Activated naive CD8-positive, alpha-beta T cell treated with anti-CD3 and anti-CD28 coated beads, Interleukin-2, amount 50 U/mL, for 16 hours (primary cell): ENCODE results near the gene SLC9A5.

Experiments
- DNase-seq: peaks from one replicate; pipeline ENCODE4 v3.0.0-alpha.2; 2020; ENCODE audit warnings: low read depth, low spot score

Gene SLC9A5

GRCh38 chr16:67281536-67282446, 33.0 kb downstream of the SLC9A5 start:
- no peak for DNase-seq

- DNase-seq: no peak
These were observed 33.6 kb downstream of the SLC9A5 start for GRCh38 chr16:67282447-67282805.

- DNase-seq: no peak
These were observed 34.5 kb downstream of the SLC9A5 start for GRCh38 chr16:67283039-67283825.

DNA sequence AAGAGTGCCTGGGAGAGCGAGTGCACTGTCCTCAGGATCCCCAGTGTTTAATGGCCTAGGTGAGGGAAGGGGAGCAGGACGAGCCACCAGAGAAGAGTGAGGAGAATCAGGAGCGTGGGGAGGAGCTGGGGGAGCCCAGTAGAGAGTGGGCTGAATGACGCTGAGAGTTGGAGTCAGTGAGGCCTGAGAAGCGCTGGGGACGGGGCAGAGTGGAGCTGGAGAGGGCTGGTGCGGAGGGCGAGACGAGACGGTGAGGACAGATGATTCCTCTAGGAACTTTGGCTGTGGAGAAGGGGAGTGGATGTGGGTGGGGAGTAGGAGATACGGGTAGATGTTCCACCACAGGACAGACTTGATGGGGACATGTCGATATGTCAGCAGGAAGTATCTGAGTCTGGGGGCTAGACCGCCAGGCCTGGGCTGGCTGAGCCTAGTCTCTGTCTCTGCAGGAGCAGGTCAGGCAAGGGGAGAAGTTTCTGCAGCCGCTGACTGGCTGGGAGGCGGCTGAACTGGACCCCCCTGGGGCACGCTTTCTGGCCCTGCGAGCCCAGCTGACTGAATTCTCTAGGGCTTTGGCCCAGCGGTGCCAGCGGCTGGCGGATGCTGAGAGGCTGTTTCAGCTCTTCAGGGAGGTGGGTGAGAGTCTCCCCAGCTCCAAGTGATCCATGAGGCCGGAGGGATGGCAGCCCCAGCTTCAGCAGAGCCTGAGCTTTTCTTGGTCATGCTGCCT, 35.2 kb downstream of the SLC9A5 start:
- DNase-seq: no peak

DNA sequence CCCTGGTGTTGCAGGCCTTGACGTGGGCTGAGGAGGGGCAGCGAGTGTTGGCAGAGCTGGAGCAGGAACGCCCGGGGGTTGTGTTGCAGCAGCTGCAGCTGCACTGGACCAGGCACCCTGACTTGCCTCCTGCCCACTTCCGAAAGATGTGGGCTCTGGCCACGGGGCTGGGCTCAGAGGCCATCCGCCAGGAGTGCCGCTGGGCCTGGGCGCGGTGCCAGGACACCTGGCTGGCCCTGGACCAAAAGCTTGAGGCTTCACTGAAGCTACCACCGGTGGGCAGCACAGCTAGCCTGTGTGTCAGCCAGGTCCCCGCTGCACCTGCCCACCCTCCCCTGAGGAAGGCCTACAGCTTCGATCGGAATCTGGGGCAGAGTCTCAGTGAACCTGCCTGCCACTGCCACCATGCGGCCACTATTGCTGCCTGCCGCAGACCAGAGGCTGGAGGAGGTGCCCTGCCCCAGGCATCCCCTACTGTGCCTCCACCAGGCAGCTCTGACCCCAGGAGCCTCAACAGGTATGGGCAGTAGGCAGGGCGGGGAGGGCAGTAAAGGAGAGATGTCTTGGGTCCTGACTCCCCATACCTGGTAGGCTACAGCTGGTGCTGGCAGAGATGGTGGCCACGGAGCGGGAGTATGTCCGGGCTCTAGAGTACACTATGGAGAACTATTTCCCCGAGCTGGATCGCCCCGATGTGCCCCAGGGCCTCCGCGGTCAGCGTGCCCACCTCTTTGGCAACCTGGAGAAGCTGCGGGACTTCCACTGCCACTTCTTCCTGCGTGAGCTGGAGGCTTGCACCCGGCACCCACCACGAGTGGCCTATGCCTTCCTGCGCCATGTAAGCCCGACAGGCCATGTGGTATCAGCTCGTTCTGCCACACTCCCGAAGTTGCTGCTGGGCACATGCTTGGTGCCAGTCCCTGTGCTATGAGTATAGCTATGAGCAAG, 36.2 kb downstream of the SLC9A5 start:
- DNase-seq: no peak

- no peak for DNase-seq
These were observed 37.9 kb downstream of the SLC9A5 start for GRCh38 chr16:67286441-67287235.

DNA sequence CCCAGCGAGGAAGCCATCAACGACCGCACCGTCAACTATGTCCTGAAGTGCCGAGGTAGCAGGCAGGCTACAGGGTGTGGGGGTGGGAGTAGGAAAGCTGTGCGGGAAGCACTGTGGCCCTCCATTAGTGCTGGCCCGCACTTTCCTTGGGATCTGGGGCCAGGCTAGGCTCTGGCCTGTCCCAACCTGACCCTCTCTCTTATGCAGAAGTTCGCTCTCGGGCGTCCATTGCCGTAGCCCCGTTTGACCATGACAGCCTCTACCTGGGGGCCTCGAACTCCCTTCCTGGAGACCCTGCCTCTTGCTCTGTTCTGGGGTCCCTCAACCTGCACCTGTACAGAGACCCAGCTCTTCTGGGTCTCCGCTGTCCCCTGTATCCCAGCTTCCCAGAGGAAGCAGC, 39.2 kb downstream of the SLC9A5 start:
- DNase-seq: no peak

GRCh38 chr16:67291461-67291860, 42.7 kb downstream of the SLC9A5 start:
- no peak for DNase-seq

GRCh38 chr16:67294171-67294757, 45.5 kb downstream of the SLC9A5 start:
- DNase-seq: no peak

DNA sequence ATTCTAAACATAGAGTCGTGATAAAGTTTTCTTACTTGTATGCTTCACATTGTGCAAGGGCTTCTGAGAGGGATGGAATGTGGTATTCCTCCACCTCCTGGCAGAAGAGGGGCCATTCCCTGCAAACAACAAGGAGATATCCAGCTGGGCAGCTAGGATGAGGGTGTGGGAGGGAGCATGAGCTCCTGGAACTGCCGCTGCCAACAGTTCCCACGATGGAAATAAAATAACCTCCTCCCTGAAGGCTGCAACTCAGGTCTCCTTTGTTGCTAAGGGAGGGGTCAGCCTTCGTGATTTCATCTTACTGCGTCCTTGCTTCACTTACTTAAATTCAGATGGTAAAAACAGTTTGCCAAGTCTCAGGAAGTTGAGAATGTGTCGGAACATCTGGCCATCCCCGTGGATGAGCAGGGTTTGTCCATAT, 46.2 kb downstream of the SLC9A5 start:
- no peak for DNase-seq

GRCh38 chr16:67296420-67296819, 47.6 kb downstream of the SLC9A5 start:
- no peak for DNase-seq

DNA sequence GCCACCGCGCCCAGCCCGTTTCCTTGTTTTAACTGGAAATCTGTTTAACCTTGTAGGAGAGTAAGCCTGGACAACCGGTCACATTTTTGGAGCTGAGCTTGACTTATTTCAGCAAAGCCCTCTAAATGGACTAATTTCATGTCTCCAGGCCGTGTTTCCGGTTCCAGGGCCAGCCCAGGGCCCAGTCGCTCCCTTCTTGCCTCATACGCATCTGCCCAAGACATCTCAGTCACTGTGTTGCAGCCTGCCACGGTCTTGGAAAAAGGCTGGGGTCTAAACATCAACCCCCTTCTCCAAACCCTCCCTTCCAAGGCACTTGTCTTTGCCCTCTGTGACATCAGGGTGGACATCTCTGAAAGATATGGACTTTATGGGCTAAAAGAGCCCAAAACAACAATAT, 49.5 kb downstream of the SLC9A5 start:
- DNase-seq: no peak

- no peak for DNase-seq
These were observed 50.5 kb downstream of the SLC9A5 start for GRCh38 chr16:67299269-67299668.

DNA sequence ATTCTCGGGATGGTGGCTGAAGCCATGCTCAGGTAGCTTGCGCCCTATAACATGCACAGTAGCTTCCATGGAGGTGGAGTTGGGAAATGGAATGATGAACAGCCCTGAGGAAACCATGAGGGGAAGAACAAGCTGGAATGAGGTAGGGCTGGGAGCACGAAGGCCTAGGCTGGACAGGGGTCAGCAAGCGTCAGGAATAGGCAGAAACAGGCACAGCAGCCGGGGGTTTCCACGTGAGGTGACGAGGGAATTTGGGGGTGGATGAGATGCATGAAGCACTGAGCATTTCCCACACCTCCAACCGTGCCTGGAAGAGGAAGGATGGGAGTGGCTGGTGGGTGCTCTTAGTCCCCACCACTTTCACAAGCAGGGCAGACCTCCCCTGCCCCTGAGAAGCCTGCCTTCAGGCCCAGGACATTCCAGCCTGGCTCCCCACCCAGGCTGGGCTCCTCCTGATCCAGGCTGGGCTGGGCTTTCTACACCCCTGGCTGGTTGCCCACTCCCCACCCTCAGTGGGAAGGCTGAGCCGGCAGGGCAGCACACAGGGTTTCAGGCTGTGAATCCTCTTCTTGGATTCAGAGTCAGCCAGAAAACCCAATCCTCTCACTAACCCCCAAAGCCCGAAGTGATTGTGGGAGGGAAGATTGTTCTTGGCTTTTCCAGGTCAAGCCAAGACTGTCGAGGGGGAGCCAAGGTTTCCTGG, 52.5 kb downstream of the SLC9A5 start:
- DNase-seq: no peak

DNA sequence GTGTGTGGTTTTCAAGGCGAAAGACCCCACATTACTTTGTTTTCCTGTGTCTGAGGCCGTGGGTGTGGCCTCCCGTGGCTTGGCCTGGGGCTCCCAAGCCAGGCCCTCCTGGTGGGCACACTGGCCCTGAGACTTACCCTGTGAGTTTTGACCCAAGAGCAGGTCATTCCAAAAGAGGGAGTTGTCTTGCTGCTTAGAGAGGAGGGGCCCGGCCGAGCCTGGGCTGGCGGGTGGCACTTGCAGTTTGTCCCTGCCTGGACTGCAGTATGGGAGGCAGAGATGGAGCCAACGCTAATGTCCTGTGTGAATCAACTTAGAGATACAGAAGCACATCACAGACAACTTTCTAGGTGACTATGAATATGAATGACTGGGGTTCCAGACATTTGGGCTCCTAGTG, 53.3 kb downstream of the SLC9A5 start:
- DNase-seq: no peak

GRCh38 chr16:67302970-67303369, 54.2 kb downstream of the SLC9A5 start:
- no peak for DNase-seq

- DNase-seq: no peak
These were observed 55.2 kb downstream of the SLC9A5 start for GRCh38 chr16:67304020-67304419.

DNA sequence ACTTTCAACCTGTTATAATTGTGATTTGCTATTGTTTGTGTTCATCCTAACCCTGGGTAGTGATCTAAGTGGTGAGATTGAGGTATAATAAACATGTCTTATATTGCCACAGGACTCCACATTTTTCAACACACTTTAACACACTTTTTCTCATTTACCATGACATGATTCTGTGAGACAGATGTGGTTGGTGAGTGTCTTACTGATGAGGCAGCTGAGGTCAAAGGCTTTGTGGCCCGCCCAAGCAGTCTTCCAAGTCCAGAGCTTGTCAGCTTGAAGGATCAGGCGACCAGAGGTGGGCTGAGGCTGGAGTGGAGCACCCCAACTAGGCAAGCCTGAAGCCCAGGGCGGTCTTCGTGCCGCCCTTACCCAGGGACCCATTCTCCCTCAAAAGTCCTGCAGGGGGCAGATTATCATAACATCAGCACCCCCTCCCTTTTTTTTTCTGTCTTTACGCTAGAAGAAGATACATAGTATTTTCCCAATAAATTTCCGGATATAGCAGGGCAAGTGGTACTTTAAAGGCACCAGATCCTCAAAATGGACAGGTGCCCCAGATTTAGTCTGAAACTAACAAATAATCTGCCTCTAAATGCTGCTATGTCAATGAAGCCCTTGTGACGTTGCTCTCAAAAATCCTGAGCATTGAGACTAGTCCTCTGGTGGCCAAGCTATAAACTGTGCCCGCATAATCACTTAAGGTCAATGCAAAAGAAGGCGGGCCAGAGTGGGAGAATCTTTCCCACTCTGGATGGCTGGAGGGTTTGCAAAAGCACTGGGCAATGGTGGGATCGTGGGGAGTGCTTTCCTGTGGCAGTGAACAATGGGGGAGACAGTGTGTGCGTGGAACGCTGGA, 56.7 kb downstream of the SLC9A5 start:
- DNase-seq: no peak
